Measurements from ENCODE around the gene SMAD2.

- TF ChIP-seq CTCF (IDR thresholded peaks at IDR 0.05) (no peak), POLR2A (IDR thresholded peaks at IDR 0.05) (no peak)
Observed at GRCh38 chr18:47898055-47898454, 32.4 kb downstream of the SMAD2 start.
